CD14-positive monocyte (primary cell): ENCODE measurements around the gene DNAH3. TPM values are rescaled to one million over a fixed set of nuclear protein-coding genes. Genes with fewer than 3 reads are reported as not detected.

Experiments used
- DNase-seq, 3 donors: peaks; one replicate each; pipeline ENCODE4 v3.0.0-alpha.2; 2011 to 2022
- H2AFZ ChIP-seq: 2 replicates; pipeline ENCODE4 v1.6.0; 2012; ENCODE audit warnings: mild to moderate bottlenecking, low read depth, low read length, inconsistent platforms; ENCODE audit not compliant: insufficient read depth, poor library complexity, severe bottlenecking
- H3K27ac ChIP-seq, 2 donors: 1 replicate in 1 of 2; 2 replicates in 1 of 2; pipeline ENCODE4 v1.5.1; 2012 to 2013; ENCODE audit warnings: low read length in 2 of 2, control low read depth in 1 of 2, inconsistent platforms in 1 of 2, low read depth in 1 of 2, mild to moderate bottlenecking in 1 of 2
- H3K27me3 ChIP-seq, 2 donors: one replicate each; pipeline versions ENCODE4 v1.6.0 to v1.6.1; 2011 to 2013; ENCODE audit warnings: low read length in 2 of 2; ENCODE audit not compliant: control insufficient read depth in 2 of 2, insufficient read depth in 2 of 2
- H3K36me3 ChIP-seq, 2 donors: replicated peaks in 1 of 2; 1 replicate in 1 of 2; 2 replicates in 1 of 2; pipeline versions ENCODE4 v1.5.1 to v1.6.1; 2012 to 2013; ENCODE audit warnings: low read length in 2 of 2, control low read depth in 1 of 2, inconsistent platforms in 1 of 2, mild to moderate bottlenecking in 1 of 2; ENCODE audit not compliant: insufficient read depth in 2 of 2, control insufficient read depth in 1 of 2
- H3K4me1 ChIP-seq, 2 donors: 1 replicate in 1 of 2; 2 replicates in 1 of 2; pipeline versions ENCODE4 v1.5.1 to v1.6.1; 2012 to 2013; ENCODE audit warnings: low read length in 2 of 2, control low read depth in 1 of 2, inconsistent platforms in 1 of 2, mild to moderate bottlenecking in 1 of 2, moderate library complexity in 1 of 2; ENCODE audit not compliant: insufficient read depth in 2 of 2, control insufficient read depth in 1 of 2
- H3K4me2 ChIP-seq: replicated peaks from 2 replicates; pipeline ENCODE3; 2012; ENCODE audit warnings: low read length, moderate library complexity, mild to moderate bottlenecking; ENCODE audit not compliant: poor library complexity, severe bottlenecking; ENCODE audit errors: extremely low read depth
- H3K4me3 ChIP-seq, 3 experiments: fragments of 200-600 bp in 1 of 3; sonication (generic) in 1 of 3; replicated peaks in 1 of 3; 1 replicate in 2 of 3; 2 replicates in 1 of 3; pipeline ENCODE4 v1.5.1; 2011 to 2013; ENCODE audit warnings: low read length in 3 of 3, mild to moderate bottlenecking in 3 of 3, control low read depth in 2 of 3, low read depth in 2 of 3, inconsistent platforms in 1 of 3, moderate library complexity in 1 of 3
- H3K79me2 ChIP-seq: 2 replicates; pipeline ENCODE4 v1.6.0; 2012; ENCODE audit warnings: mild to moderate bottlenecking, control low read depth, inconsistent platforms, low read length, moderate library complexity; ENCODE audit not compliant: insufficient read depth
- H3K9ac ChIP-seq: 2 replicates; pipeline ENCODE4 v1.6.0; 2017; ENCODE audit warnings: low read length, mild to moderate bottlenecking; ENCODE audit not compliant: insufficient read depth, poor library complexity, severe bottlenecking
- H3K9me3 ChIP-seq, 2 donors: replicated peaks in 1 of 2; 1 replicate in 1 of 2; 2 replicates in 1 of 2; pipeline versions ENCODE4 v1.5.1 to v1.6.1; 2012 to 2013; ENCODE audit warnings: low read length in 2 of 2, control low read depth in 1 of 2; ENCODE audit not compliant: control insufficient read depth in 1 of 2, insufficient read depth in 1 of 2
- H4K20me1 ChIP-seq: 2 replicates; pipeline ENCODE4 v1.6.0; 2012; ENCODE audit warnings: mild to moderate bottlenecking, low read length, control low read depth, moderate library complexity; ENCODE audit not compliant: insufficient read depth
- H3K27ac Mint-ChIP-seq, 7 donors: one replicate each; pipeline ENCODE4 v1.8.0; 2020; ENCODE audit warnings: mild to moderate bottlenecking in 7 of 7, mixed read lengths in 7 of 7, moderate library complexity in 6 of 7, inconsistent platforms in 2 of 7
- H3K27me3 Mint-ChIP-seq, 3 donors: one replicate each; pipeline ENCODE4 v1.8.0; 2021 to 2022; ENCODE audit warnings: low read depth in 3 of 3, mild to moderate bottlenecking in 3 of 3, mixed read lengths in 3 of 3, moderate library complexity in 3 of 3, inconsistent platforms in 1 of 3
- H3K36me3 Mint-ChIP-seq, 2 donors: one replicate each; pipeline ENCODE4 v1.8.0; 2020; ENCODE audit warnings: mixed read lengths in 2 of 2, inconsistent platforms in 1 of 2, mild to moderate bottlenecking in 1 of 2
- H3K4me1 Mint-ChIP-seq: one replicate; pipeline ENCODE4 v1.8.0; 2020; ENCODE audit warnings: mild to moderate bottlenecking, mixed read lengths
- H3K4me3 Mint-ChIP-seq, 2 donors: one replicate each; pipeline ENCODE4 v1.8.0; 2020; ENCODE audit warnings: mild to moderate bottlenecking in 2 of 2, mixed read lengths in 2 of 2, moderate library complexity in 1 of 2
- H3K9me3 Mint-ChIP-seq, 7 donors: one replicate each; pipeline ENCODE4 v1.8.0; 2020 to 2022; ENCODE audit warnings: mixed read lengths in 7 of 7, mild to moderate bottlenecking in 6 of 7, moderate library complexity in 6 of 7, inconsistent platforms in 2 of 7
- WGBS: methylation state at CpG from one replicate; pipeline ENCODE4 v1.1.5; 2013; ENCODE audit warnings: missing lambda C conversion rate; ENCODE audit not compliant: insufficient coverage; 5-methylcytosine and 5-hydroxymethylcytosine counted together
- intact Hi-C, 2 donors: fragments of 100-400 bp; cut with micrococcal nuclease; formaldehyde crosslinking; loops; one replicate each; pipeline versions ENCODE4 v1.15.0 to v1.15.1; 2023
- polyA plus RNA-seq, 3 donors: library from polyadenylated mRNA; depleted of rRNA in 1 of 3; unstranded in 2 of 3; stranded (reverse) in 1 of 3; fragments of 300-500 nt in 2 of 3; fragments of >200 nt in 1 of 3; fragmentation: Illumina TruSeq in 2 of 3; gene quantifications; 1 replicate in 2 of 3; 2 replicates in 1 of 3; pipeline ENCODE4 v1.2.3, GENCODE V29; 2012 to 2021
- TF ChIP-seq, protein P1 (sequence below): fragments of 200-600 bp; IDR thresholded peaks from one replicate; pipeline ENCODE4 v1.8.0; 2022; ENCODE audit warnings: antibody characterized with exemption, mild to moderate bottlenecking

The DNAH3 gene
- polyA plus RNA-seq, 3 donors: not detected

DNA sequence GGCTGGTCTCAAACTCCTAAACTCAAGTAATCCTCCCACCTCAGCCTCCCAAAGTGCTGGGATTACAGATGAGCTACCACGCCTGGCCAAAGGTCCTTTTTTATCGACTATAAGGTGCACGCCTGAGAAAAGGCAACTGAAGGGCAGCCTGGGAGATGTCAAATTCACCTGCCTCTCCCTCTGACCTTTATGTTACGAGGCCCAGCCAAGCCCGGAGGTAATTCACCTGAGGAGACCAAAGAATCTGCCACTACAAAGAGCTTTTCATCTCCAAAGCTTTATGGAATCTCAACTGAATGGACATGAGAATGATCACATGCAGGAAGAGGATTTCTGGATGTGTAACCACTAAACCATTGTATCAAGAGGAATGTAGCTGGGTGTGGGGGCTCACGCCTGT is 212.9 kb downstream of the DNAH3 start:
- Histone ChIP-seq H3K27ac (no peak overlapping the region), H3K9ac (no peak overlapping the region), H3K9me3 (no peaks in the 10 kb centered on the region), H3K4me3 (no peak overlapping the region), H4K20me1 (no peaks in the 10 kb centered on the region), H3K27me3 (no peaks in the 10 kb centered on the region), H3K4me1 (peaks cover 9 to 17% of the 10 kb centered on the region in 2 donors), H2AFZ (no peak overlapping the region), H3K4me2 (no peak overlapping the region), H3K79me2 (no peaks in the 10 kb centered on the region), H3K36me3 (no peaks in the 10 kb centered on the region)
- no peak for DNase-seq
- Mint-ChIP-seq H3K9me3 (no peaks in the 10 kb centered on the region), H3K27me3 (peaks cover 1 to 5% (median 2%) of the 10 kb centered on the region in 3 donors), H3K36me3 (no peaks in the 10 kb centered on the region), H3K4me1 (peaks cover 11% of the 10 kb centered on the region), H3K27ac (no peak overlapping the region), H3K4me3 (no peak overlapping the region)
- 96% methylated on average over 3 of the region's 6 CpGs for WGBS
- intact Hi-C loops: loop anchor here in 1 of 2 donors (10.0 kb wide), 1 partner anchor 73 kb away; no protein-coding TSS in a partner anchor
- TF ChIP-seq, protein P1, sequence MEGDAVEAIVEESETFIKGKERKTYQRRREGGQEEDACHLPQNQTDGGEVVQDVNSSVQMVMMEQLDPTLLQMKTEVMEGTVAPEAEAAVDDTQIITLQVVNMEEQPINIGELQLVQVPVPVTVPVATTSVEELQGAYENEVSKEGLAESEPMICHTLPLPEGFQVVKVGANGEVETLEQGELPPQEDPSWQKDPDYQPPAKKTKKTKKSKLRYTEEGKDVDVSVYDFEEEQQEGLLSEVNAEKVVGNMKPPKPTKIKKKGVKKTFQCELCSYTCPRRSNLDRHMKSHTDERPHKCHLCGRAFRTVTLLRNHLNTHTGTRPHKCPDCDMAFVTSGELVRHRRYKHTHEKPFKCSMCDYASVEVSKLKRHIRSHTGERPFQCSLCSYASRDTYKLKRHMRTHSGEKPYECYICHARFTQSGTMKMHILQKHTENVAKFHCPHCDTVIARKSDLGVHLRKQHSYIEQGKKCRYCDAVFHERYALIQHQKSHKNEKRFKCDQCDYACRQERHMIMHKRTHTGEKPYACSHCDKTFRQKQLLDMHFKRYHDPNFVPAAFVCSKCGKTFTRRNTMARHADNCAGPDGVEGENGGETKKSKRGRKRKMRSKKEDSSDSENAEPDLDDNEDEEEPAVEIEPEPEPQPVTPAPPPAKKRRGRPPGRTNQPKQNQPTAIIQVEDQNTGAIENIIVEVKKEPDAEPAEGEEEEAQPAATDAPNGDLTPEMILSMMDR: no peak

DNA sequence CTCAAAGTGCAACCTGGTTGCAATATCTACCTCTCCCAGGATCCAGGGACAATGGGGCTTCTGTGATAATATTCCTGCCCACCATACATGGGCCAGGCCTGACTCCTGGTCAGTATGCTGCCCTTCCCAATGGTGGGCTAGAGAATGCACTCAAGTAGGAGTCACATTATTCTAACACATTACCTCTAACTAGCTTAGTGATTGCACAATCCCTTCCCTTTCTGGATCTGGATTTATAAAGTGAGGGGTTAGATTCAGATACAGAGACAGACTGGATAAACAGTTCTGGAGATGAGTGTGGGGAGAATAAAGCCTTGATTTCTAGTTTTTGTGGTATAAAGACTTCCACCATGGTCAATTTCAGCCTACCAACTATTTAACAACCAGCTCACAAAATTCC is 217.1 kb downstream of the DNAH3 start:
- Histone ChIP-seq H3K79me2 (no peaks in the 10 kb centered on the region), H4K20me1 (no peaks in the 10 kb centered on the region), H3K27ac (no peak overlapping the region), H3K27me3 (no peaks in the 10 kb centered on the region), H3K9ac (no peak overlapping the region), H3K4me3 (no peak overlapping the region), H3K4me2 (no peak overlapping the region), H3K36me3 (no peaks in the 10 kb centered on the region), H3K9me3 (no peaks in the 10 kb centered on the region), H2AFZ (no peak overlapping the region), H3K4me1 (peaks cover 0 to under 1% of the 10 kb centered on the region in 2 donors)
- Mint-ChIP-seq H3K4me3 (no peak overlapping the region), H3K9me3 (no peaks in the 10 kb centered on the region), H3K36me3 (no peaks in the 10 kb centered on the region), H3K27ac (no peak overlapping the region), H3K27me3 (peaks cover 1 to 5% (median 2%) of the 10 kb centered on the region in 3 donors), H3K4me1 (peaks cover under 1% of the 10 kb centered on the region)
- TF ChIP-seq, protein P1: no peak
- no peak for DNase-seq
- intact Hi-C loops: loop anchor here in 1 of 2 donors (10.0 kb wide), 1 partner anchor 69 kb away; no protein-coding TSS in a partner anchor
